Keratinocyte (primary cell): Measurements from ENCODE around the gene CSH2. TPM values are rescaled to one million over a fixed set of nuclear protein-coding genes. Genes with fewer than 3 reads are reported as not detected.

Experiments used
- DNase-seq: peaks from one replicate; pipeline ENCODE4 v3.0.0-alpha.2; 2011; ENCODE audit warnings: low read depth, missing footprints, low spot score
- FAIRE-seq: peaks from 2 replicates; lab custom pipeline; 2011; peaks lifted over from hg19 to GRCh38; lab: Jason Lieb, UNC
- H2AFZ ChIP-seq: 2 replicates; pipeline ENCODE4 v1.6.0; 2012; ENCODE audit warnings: low read length, control low read depth, inconsistent platforms; ENCODE audit not compliant: control insufficient read depth
- H3K27ac ChIP-seq: 2 replicates; pipeline ENCODE4 v1.5.1; 2011; ENCODE audit warnings: low read length; ENCODE audit not compliant: control insufficient read depth, insufficient read depth
- H3K27me3 ChIP-seq: 3 replicates; pipeline ENCODE4 v1.6.0; 2011; ENCODE audit warnings: low read length; ENCODE audit not compliant: control insufficient read depth, insufficient read depth; ENCODE audit errors: extremely low read depth
- H3K36me3 ChIP-seq, 2 experiments: 2 replicates in 1 of 2; 3 replicates in 1 of 2; pipeline ENCODE4 v1.5.1; 2011; ENCODE audit warnings: low read length in 2 of 2, mild to moderate bottlenecking in 1 of 2; ENCODE audit not compliant: control insufficient read depth in 2 of 2, insufficient read depth in 2 of 2; ENCODE audit errors: extremely low read depth in 1 of 2
- H3K4me1 ChIP-seq: 3 replicates; pipeline ENCODE4 v1.5.1; 2011; ENCODE audit warnings: low read length; ENCODE audit not compliant: control insufficient read depth, insufficient read depth; ENCODE audit errors: extremely low read depth
- H3K4me2 ChIP-seq: 3 replicates; pipeline ENCODE4 v1.6.0; 2011; ENCODE audit warnings: low read depth, low read length; ENCODE audit not compliant: control insufficient read depth, insufficient read depth; ENCODE audit errors: extremely low read depth
- H3K4me3 ChIP-seq, 3 experiments: fragments of 200-600 bp in 1 of 3; sonication (generic) in 1 of 3; 2 replicates in 2 of 3; 3 replicates in 1 of 3; pipeline ENCODE4 v1.5.1; 2011 to 2016; ENCODE audit warnings: low read length in 3 of 3, mild to moderate bottlenecking in 3 of 3, control low read depth in 2 of 3, inconsistent platforms in 1 of 3, low read depth in 1 of 3, mixed read lengths in 1 of 3, mixed run types in 1 of 3, moderate library complexity in 1 of 3; ENCODE audit not compliant: control insufficient read depth in 2 of 3, insufficient read depth in 2 of 3; ENCODE audit errors: extremely low read depth in 1 of 3
- H3K79me2 ChIP-seq: 2 replicates; pipeline ENCODE4 v1.6.0; 2012; ENCODE audit warnings: low read length; ENCODE audit not compliant: control insufficient read depth, insufficient read depth
- H3K9ac ChIP-seq: 3 replicates; pipeline ENCODE4 v1.6.0; 2011; ENCODE audit warnings: low read length; ENCODE audit not compliant: control insufficient read depth, insufficient read depth; ENCODE audit errors: extremely low read depth
- H3K9me1 ChIP-seq: 3 replicates; pipeline ENCODE4 v1.6.0; 2011; ENCODE audit warnings: low read length; ENCODE audit not compliant: control insufficient read depth, insufficient read depth; ENCODE audit errors: extremely low read depth
- H3K9me3 ChIP-seq: 2 replicates; pipeline ENCODE4 v1.5.1; 2012; ENCODE audit warnings: low read depth, low read length; ENCODE audit not compliant: control insufficient read depth
- H4K20me1 ChIP-seq: 3 replicates; pipeline ENCODE4 v1.6.0; 2011; ENCODE audit warnings: low read length; ENCODE audit not compliant: control insufficient read depth, insufficient read depth; ENCODE audit errors: extremely low read depth
- EZH2 ChIP-seq: IDR thresholded peaks from one replicate; pipeline ENCODE4 v1.6.1; 2012; ENCODE audit warnings: inconsistent platforms, mild to moderate bottlenecking, low read length, moderate library complexity
- dilution Hi-C: fragments of 300-500 bp; cut with MboI; formaldehyde crosslinking; loops from one replicate; pipeline ENCODE4 v1.7.0; 2020; ENCODE audit warnings: low sequenced_read_pairs; ENCODE audit not compliant: extremely low pct_ligation_motif_present
- polyA plus RNA-seq, 5 experiments: library from polyadenylated mRNA; depleted of rRNA in 3 of 5; stranded (reverse) in 3 of 5; stranded (forward) in 1 of 5; unstranded in 1 of 5; fragments of >200 nt; gene quantifications; 1 replicate in 1 of 5; 2 replicates in 3 of 5; 3 replicates in 1 of 5; pipeline versions ENCODE4 v1.2.1 to v1.2.3, GENCODE V29; 2011 to 2012; ENCODE audit warnings: missing spikeins in 2 of 5, low read depth in 1 of 5, low replicate concordance in 1 of 5
- TF ChIP-seq, protein P1 (sequence below), 3 experiments: IDR thresholded peaks in 1 of 3; conservative IDR thresholded peaks in 1 of 3; optimal IDR thresholded peaks in 1 of 3; 2 replicates in 2 of 3; 3 replicates in 1 of 3; pipeline versions ENCODE3 to v1.5.1; 2011; ENCODE audit warnings: low read length in 3 of 3, mild to moderate bottlenecking in 3 of 3, moderate library complexity in 2 of 3, control low read depth in 1 of 3, inconsistent platforms in 1 of 3; ENCODE audit not compliant: insufficient read depth in 2 of 3; ENCODE audit errors: extremely low read depth in 1 of 3

CSH2 gene
- polyA plus RNA-seq, 1 donor (not counting 4 experiments of a cell fraction or from before 2014, with no cell fraction given): not detected

DNA sequence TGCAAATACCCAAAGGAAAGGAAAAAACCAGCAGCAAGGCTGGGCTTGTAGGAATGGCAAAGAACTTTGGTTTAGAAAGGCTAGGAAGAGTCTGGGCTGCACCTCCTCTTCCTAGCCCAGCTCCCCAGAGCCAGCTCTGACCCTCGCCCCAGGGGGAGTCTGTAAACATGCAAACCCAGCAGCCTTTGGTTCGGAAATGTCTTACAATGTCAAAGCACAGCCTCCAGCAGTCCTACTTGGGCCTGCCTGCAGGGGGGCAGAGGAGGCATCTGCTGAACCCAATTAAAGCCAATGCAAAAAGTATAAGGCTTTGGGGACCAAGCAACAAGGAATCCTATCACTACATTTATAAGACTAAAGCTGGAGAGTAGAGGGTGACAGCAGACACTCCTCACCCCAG, 41.0 kb downstream of the CSH2 start:
- dilution Hi-C loops: no loop called here
- FAIRE-seq (no peak), DNase-seq (no peak)
- Histone ChIP-seq H3K9me1 (no peaks in the 10 kb centered on the region), H3K79me2 (peaks cover 42% of the 10 kb centered on the region), H3K9ac (no peak overlapping the region), H3K27ac (no peak overlapping the region), H3K27me3 (no peaks in the 10 kb centered on the region), H3K4me3 (no peak overlapping the region), H3K36me3 (peaks cover 62 to 65% of the 10 kb centered on the region in 2 experiments), H3K4me1 (peaks cover 25% of the 10 kb centered on the region), H4K20me1 (peaks cover 7% of the 10 kb centered on the region), H3K9me3 (no peaks in the 10 kb centered on the region), H3K4me2 (no peak overlapping the region), H2AFZ (no peak overlapping the region)
- TF ChIP-seq EZH2: no peak
- TF ChIP-seq, protein P1, sequence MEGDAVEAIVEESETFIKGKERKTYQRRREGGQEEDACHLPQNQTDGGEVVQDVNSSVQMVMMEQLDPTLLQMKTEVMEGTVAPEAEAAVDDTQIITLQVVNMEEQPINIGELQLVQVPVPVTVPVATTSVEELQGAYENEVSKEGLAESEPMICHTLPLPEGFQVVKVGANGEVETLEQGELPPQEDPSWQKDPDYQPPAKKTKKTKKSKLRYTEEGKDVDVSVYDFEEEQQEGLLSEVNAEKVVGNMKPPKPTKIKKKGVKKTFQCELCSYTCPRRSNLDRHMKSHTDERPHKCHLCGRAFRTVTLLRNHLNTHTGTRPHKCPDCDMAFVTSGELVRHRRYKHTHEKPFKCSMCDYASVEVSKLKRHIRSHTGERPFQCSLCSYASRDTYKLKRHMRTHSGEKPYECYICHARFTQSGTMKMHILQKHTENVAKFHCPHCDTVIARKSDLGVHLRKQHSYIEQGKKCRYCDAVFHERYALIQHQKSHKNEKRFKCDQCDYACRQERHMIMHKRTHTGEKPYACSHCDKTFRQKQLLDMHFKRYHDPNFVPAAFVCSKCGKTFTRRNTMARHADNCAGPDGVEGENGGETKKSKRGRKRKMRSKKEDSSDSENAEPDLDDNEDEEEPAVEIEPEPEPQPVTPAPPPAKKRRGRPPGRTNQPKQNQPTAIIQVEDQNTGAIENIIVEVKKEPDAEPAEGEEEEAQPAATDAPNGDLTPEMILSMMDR (optimal IDR thresholded peaks at IDR 0.05 in 1 of 3, IDR thresholded peaks at IDR 0.05 in 1 of 3, conservative IDR thresholded peaks at IDR 0.05 in 1 of 3; ENCODE audit: extremely low read depth in 1 of 3, insufficient read depth in 2 of 3, low read length in 3 of 3): no peak

DNA sequence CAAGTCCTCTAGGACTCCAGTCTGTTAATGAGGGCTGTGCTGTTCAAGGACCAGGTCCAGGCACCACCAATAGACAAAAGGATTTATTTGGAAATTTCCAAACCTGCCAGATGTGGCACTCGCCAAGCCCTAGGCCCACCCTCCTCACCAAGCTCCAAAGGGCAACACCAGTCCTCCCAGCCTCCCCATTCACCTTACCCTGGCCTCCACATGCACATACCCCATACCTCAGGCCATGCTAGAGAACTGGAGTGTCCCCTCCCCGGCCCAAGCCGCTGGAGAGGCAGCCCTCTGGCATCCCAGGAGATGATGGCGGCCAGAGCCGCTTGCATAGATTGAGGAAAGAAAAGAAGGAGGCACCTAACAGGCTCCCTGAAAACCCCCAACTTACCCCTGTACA, 41.5 kb downstream of the CSH2 start:
- dilution Hi-C loops: no loop called here
- no peak overlapping the region for H2AFZ ChIP-seq
- no peaks in the 10 kb centered on the region for H3K27me3 ChIP-seq
- DNase-seq (no peak), FAIRE-seq (no peak)
- no peak overlapping the region for H3K4me3 ChIP-seq
- no peak overlapping the region for H3K9ac ChIP-seq
- H4K20me1 ChIP-seq: peaks cover 7% of the 10 kb centered on the region
- no peak overlapping the region for H3K27ac ChIP-seq
- no peaks in the 10 kb centered on the region for H3K9me3 ChIP-seq
- no peaks in the 10 kb centered on the region for H3K9me1 ChIP-seq
- TF ChIP-seq, protein P1 (optimal IDR thresholded peaks at IDR 0.05 in 1 of 3, IDR thresholded peaks at IDR 0.05 in 1 of 3, conservative IDR thresholded peaks at IDR 0.05 in 1 of 3; ENCODE audit: extremely low read depth in 1 of 3, insufficient read depth in 2 of 3, low read length in 3 of 3): no peak
- no peak for TF ChIP-seq EZH2
- H3K4me2 ChIP-seq: no peak overlapping the region
- H3K36me3 ChIP-seq: peaks cover 61 to 62% of the 10 kb centered on the region in 2 experiments
- H3K79me2 ChIP-seq: peaks cover 39% of the 10 kb centered on the region
- H3K4me1 ChIP-seq: peaks cover 25% of the 10 kb centered on the region
